ENCODE data around the gene MPHOSPH8. TPM values are rescaled to one million over a fixed set of nuclear protein-coding genes. Genes with fewer than 3 reads are reported as not detected.

MPHOSPH8 gene
- total RNA-seq, 1 experiment from 2014 or later, result 18.5 TPM

DNA sequence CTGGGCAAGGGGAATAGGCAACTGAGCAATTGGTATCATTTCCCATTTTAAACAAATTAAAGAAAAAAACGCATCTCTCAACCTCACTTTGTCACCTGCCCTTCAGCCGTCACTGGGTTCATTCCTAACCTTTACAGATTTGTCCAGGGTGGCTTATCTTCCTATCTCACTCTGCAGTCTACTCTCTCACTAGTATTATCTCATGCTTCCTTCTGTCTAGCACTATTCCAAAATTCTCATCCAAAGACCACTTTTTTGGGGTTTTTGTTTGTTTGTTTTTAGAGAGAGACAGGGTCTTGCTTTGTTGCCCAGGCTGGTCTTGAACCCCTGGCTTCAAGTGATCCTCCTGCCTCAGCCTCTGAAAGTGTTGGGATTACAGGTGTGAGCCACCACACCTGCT lies 26.7 kb upstream of the MPHOSPH8 start:
- TF ChIP-seq RORB (CRISPR knock-in tag; IDR thresholded peaks at IDR 0.05) (no peak), GTF2I (CRISPR knock-in tag; conservative IDR thresholded peaks at IDR 0.05) (no peak), ESRRA (CRISPR knock-in tag; IDR thresholded peaks at IDR 0.05; ENCODE audit: borderline replicate concordance) (no peak), ZNF396 (CRISPR knock-in tag; IDR thresholded peaks at IDR 0.05; ENCODE audit: borderline replicate concordance) (no peak)
- no peaks in the 10 kb centered on the region for H3K4me1 Mint-ChIP-seq
- peaks cover 40% of the 10 kb centered on the region for H3K36me3 Mint-ChIP-seq
- peaks cover 35% of the 10 kb centered on the region for H3K27me3 Mint-ChIP-seq (ENCODE audit: low read depth)
- H3K9me3 Mint-ChIP-seq, result peaks cover 62% of the 10 kb centered on the region
- no peak for DNase-seq (ENCODE audit: low spot score)
- ChIA-PET CTCF (no interaction called here), POLR2A (no interaction called here)
- H3K4me3 Mint-ChIP-seq, result no peak overlapping the region
- ATAC-seq, result no peak
- H3K27ac Mint-ChIP-seq, result no peak overlapping the region

DNA sequence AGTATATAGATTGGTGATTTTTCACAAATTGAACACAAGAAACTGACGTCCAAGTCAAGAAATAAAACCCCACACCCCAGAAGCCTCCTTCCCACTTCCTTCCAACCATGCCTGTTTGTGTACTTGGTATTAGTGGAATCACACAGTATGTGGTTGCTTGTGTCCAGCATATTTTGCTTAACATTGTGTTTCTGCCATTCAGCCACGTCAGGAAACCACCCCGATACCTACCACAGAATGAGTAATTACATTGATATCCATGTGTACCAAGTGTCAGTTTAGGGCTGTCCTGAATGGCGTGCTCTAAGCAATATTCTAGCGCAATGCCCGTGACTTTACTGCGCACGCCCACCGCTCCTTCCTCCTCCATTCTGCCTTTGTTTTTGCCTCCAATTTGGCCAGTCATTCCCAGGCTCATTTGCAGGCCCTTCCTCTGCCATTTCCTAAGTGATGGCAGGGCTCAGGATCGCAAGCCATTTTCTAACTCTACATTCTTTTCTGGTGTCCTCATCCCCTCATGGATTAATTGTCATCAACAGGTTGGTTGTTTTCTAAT lies 25.9 kb upstream of the MPHOSPH8 start:
- peaks cover 62% of the 10 kb centered on the region for H3K9me3 Mint-ChIP-seq
- ChIA-PET POLR2A (no interaction called here), CTCF (no interaction called here)
- no peak overlapping the region for H3K27ac Mint-ChIP-seq
- peaks cover 30% of the 10 kb centered on the region for H3K27me3 Mint-ChIP-seq (ENCODE audit: low read depth)
- no peak for DNase-seq (ENCODE audit: low spot score)
- TF ChIP-seq SOX15 (CRISPR knock-in tag; IDR thresholded peaks at IDR 0.05) (no peak), ZNF423 (CRISPR knock-in tag; IDR thresholded peaks at IDR 0.05) (no peak), CTCF (IDR thresholded peaks at IDR 0.05) (no peak), OVOL2 (CRISPR knock-in tag; IDR thresholded peaks at IDR 0.05; ENCODE audit: borderline replicate concordance) (no peak), E2F4 (CRISPR knock-in tag; IDR thresholded peaks at IDR 0.05; ENCODE audit: borderline replicate concordance, low read depth) (no peak), IRF2 (CRISPR knock-in tag; IDR thresholded peaks at IDR 0.05; ENCODE audit: borderline replicate concordance, low read depth) (no peak), ZNF219 (CRISPR knock-in tag; IDR thresholded peaks at IDR 0.05; ENCODE audit: borderline replicate concordance) (no peak), ETV6 (CRISPR knock-in tag; IDR thresholded peaks at IDR 0.05) (no peak), TP53 (CRISPR knock-in tag; IDR thresholded peaks at IDR 0.05) (no peak), EMX1 (CRISPR knock-in tag; IDR thresholded peaks at IDR 0.05) (no peak), NFE2L1 (CRISPR knock-in tag; IDR thresholded peaks at IDR 0.05) (no peak), SMAD4 (CRISPR knock-in tag; IDR thresholded peaks at IDR 0.05) (no peak), CREM (CRISPR knock-in tag; IDR thresholded peaks at IDR 0.05) (no peak)
- TF ChIP-seq, protein P1, sequence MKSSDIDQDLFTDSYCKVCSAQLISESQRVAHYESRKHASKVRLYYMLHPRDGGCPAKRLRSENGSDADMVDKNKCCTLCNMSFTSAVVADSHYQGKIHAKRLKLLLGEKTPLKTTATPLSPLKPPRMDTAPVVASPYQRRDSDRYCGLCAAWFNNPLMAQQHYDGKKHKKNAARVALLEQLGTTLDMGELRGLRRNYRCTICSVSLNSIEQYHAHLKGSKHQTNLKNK (CRISPR knock-in tag; IDR thresholded peaks at IDR 0.05), result no peak
- TF ChIP-seq, protein P2, sequence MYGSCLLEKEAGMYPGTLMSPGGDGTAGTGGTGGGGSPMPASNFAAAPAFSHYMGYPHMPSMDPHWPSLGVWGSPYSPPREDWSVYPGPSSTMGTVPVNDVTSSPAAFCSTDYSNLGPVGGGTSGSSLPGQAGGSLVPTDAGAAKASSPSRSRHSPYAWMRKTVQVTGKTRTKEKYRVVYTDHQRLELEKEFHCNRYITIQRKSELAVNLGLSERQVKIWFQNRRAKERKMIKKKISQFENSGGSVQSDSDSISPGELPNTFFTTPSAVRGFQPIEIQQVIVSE (CRISPR knock-in tag; IDR thresholded peaks at IDR 0.05; ENCODE audit: borderline replicate concordance), result no peak
- no peaks in the 10 kb centered on the region for H3K4me1 Mint-ChIP-seq
- peaks cover 40% of the 10 kb centered on the region for H3K36me3 Mint-ChIP-seq
- ATAC-seq, result no peak
- no peak overlapping the region for H3K4me3 Mint-ChIP-seq

GRCh38 chr13:19618977-19619376 lies 14.5 kb upstream of the MPHOSPH8 start:
- H3K36me3 Mint-ChIP-seq, result peaks cover 54% of the 10 kb centered on the region
- CTCF ChIA-PET, result interaction anchor here (0.6 to 0.7 kb wide), 2 partner anchors 14 to 32 kb away, joined by 5 read pairs; partner anchors contain the start of gene MPHOSPH8
- DNase-seq (ENCODE audit: low spot score), result peak; percentile 15
- TF ChIP-seq, protein P3, sequence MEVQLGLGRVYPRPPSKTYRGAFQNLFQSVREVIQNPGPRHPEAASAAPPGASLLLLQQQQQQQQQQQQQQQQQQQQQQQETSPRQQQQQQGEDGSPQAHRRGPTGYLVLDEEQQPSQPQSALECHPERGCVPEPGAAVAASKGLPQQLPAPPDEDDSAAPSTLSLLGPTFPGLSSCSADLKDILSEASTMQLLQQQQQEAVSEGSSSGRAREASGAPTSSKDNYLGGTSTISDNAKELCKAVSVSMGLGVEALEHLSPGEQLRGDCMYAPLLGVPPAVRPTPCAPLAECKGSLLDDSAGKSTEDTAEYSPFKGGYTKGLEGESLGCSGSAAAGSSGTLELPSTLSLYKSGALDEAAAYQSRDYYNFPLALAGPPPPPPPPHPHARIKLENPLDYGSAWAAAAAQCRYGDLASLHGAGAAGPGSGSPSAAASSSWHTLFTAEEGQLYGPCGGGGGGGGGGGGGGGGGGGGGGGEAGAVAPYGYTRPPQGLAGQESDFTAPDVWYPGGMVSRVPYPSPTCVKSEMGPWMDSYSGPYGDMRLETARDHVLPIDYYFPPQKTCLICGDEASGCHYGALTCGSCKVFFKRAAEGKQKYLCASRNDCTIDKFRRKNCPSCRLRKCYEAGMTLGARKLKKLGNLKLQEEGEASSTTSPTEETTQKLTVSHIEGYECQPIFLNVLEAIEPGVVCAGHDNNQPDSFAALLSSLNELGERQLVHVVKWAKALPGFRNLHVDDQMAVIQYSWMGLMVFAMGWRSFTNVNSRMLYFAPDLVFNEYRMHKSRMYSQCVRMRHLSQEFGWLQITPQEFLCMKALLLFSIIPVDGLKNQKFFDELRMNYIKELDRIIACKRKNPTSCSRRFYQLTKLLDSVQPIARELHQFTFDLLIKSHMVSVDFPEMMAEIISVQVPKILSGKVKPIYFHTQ (CRISPR knock-in tag; IDR thresholded peaks at IDR 0.05), result no peak
- TF ChIP-seq ZBTB21 (CRISPR knock-in tag; IDR thresholded peaks at IDR 0.05; ENCODE audit: borderline replicate concordance) (no peak), GABPB1 (CRISPR knock-in tag; IDR thresholded peaks at IDR 0.05) (no peak), ZNF121 (CRISPR knock-in tag; IDR thresholded peaks at IDR 0.05) (no peak), ATF1 (CRISPR knock-in tag; IDR thresholded peaks at IDR 0.05) (no peak)

More at GRCh38 chr13:19618977-19619376, 14.5 kb upstream of the MPHOSPH8 start:
- peak; percentile 80 for ATAC-seq
- peaks cover 74% of the 10 kb centered on the region for H3K9me3 Mint-ChIP-seq
- H3K27me3 Mint-ChIP-seq (ENCODE audit: low read depth), result peaks cover 13% of the 10 kb centered on the region
- POLR2A ChIA-PET, result no interaction called here
- no peak overlapping the region for H3K4me3 Mint-ChIP-seq
- no peak overlapping the region for H3K27ac Mint-ChIP-seq
- H3K4me1 Mint-ChIP-seq, result 0 out of 2 replicates have a peak, but pooled peaks cover 4% of the 10 kb centered on the region
